Activated T-cell treated with anti-CD3 and anti-CD28 coated beads for 24 hours (primary cell): ENCODE data around the gene PIM2.
A peak's percentile ranks its signal among the peaks of the same experiment; 100 is the strongest.

Experiments used
- DNase-seq: peaks from one replicate; pipeline ENCODE4 v3.0.0-alpha.2; 2020; ENCODE audit warnings: low read depth

Gene PIM2

DNA sequence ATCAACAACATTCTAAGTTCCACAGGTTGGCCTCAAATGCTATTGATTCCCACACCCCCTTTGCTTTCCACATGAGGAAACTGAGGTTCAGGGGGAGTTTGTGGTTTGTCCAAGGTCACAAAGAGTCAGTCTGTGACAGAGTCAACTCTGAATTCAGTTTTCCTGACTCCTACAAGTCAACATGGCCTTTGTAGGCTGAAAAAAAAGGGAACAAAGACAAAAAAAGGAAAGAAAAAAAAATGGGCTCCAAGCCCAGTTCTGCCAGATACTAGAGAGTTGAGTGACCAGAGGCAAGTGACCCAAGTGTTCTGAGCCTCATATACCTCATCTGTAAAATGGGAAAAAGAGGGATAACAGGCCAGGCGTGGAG is 16.5 kb upstream of the PIM2 start:
- DNase-seq: no peak

DNA sequence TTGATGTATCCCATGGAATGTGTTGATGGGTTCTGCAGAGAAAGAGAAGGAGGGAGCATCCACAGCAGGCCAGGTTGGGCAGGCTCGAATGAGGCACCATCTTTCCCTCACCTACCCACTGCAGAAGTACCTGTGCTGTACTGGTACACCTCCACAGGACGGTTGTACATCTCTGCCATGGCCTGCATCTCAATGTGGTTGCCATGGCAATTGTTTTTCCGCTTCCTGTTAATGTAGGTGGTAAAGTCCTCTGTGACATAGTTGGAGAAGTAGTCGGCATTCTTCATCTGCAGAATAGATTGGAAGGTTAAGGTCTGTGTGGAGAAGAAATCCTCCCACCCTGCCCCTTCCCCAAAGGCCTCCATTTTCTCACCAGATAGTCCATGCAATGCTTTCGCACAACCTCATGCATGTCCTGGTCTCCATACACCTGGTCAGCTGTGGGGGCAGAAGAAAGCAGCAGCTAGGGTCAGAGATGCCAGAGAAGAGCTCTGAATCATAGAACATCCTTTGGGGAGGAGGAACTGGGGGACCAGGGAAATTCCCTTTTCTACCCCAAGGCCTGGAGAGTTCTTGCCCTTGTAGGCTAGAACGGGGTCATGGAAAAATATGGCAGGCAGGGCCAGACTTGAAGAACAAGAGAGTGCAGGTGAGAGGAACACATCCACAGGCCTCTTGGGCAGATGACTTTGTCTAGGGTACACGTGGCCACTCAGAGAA is 15.9 kb upstream of the PIM2 start:
- no peak for DNase-seq

- DNase-seq: no peak
These were observed 14.9 kb upstream of the PIM2 start for GRCh38 chrX:48933757-48934156.

DNA sequence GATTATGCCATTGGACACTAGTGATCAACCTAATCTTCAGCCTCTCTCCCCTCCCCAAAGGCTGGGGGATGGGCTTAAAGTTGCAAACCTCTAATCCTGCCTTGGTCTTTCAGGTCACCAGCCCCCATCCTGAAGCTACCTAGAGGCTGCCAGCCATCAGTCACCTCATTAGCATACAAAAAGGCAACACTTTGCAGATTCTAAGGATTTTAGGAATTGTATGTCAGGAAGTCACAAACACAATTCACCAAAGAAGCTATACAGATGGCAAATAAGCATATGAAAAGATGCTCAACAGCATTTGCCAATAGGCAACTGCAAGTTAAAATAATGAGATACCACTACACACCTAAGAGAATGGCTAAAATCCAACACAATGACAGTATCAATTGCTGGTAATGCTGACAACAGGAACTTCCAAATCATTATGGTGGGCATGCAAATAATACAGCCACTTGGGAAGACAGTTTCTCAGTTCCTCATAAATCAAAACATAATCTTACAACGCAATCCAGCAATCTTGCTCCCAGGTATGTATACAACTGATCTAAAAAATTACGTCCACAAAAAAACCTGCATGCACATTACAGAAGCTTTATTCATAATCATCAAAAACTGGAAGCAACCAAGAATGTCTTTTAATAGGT is 9.0 kb upstream of the PIM2 start:
- DNase-seq: no peak

DNA sequence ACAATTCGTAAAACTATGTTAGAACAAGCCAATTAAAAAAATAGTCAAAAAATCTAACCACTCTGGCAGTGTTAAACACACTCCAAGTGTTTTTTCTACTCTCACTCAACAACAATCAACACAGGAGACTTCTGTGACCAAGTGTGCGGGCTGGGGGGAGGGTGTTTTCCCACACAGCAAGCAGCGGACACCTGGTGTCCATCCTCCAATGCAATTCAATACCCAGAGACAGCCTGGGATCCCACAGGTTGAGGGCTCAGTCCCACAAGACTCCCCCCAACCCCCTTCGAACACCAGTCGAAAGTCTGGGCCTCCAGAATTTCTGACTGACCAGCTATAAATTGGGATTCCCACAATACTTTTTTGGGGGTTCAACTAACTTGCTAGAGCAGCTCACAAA is 8.3 kb upstream of the PIM2 start:
- no peak for DNase-seq

DNA sequence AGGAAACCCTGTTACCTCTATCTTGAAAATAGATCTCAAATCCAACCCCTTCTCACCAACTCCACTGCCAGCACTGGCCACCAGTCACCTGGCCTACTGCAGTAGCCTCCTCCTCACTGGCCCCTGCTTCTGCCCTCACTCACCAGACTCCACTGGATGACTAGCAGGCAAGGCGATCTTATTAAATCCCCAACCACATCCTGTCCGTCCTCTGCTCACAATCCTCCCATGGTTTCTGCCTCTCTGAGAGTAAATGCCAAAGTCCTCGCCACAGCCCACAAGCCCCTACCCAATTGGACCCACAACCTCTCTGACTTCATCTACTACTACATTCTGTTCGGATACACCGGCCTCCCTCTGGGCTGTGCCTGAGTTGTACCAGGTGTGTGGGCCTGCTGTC is 5.4 kb upstream of the PIM2 start:
- DNase-seq: no peak

GRCh38 chrX:48923771-48924170 is 4.9 kb upstream of the PIM2 start:
- no peak for DNase-seq

- no peak for DNase-seq
These were observed 1.9 kb upstream of the PIM2 start for GRCh38 chrX:48920718-48921104.

DNA sequence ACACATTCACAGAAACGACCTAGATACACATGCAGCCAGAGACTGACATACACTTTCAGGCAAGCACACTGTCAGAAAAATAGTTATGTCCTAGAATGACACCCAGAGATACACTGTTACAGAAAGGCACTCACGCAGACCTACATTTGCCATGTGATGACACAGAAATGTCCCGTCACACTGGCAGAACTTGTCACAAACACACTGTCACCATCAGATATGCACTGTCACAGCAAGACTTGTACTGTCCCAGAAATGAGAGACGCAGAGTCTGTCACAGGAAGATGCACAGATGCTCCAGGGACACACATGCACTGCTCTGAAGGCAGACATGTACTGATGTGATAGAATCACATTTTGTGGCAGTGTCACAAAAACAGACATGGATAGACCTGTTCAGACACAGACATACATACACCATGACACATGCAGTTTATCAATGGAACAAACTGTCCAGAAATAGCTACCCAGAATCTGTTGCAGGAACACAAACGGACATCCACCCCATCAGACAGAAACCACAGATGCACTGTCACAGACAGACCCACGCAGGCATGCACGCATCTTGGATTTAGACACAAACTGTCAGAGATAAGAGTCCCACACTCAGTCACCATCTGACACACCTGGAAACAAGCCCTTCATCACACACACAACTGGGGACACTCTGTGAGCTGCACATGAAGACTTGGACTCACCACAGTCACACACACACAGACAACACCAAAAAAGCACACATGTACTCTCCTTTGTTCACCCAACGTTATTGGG is 1.3 kb upstream of the PIM2 start:
- DNase-seq: no peak

DNA sequence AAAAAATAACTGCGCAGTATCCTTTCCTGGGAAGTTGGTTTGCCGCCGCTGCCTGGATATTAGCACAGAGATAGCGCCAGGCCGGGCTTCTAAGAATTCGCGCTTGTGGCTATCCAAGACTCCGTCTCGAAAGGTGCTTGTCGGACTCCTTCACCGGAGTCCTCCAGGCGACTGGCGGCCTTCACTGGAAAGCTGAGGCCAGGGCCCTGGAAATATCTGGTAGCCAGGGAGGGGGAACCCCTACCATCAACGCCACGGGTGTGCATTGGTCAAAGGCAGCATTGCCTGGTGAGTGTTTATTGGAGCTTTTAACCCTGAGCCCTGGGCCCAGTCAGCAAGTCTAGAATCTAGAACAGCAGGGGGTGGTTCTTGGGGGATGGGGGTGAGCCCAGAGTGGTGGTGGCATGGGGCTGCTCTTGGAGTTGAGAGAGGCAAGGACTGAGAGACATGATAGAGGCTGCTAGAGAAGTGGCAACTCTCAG is 577 bp upstream of the PIM2 start:
- no peak for DNase-seq

- DNase-seq: no peak
These were observed 552 bp downstream of the PIM2 start for GRCh38 chrX:48918301-48918642.

DNA sequence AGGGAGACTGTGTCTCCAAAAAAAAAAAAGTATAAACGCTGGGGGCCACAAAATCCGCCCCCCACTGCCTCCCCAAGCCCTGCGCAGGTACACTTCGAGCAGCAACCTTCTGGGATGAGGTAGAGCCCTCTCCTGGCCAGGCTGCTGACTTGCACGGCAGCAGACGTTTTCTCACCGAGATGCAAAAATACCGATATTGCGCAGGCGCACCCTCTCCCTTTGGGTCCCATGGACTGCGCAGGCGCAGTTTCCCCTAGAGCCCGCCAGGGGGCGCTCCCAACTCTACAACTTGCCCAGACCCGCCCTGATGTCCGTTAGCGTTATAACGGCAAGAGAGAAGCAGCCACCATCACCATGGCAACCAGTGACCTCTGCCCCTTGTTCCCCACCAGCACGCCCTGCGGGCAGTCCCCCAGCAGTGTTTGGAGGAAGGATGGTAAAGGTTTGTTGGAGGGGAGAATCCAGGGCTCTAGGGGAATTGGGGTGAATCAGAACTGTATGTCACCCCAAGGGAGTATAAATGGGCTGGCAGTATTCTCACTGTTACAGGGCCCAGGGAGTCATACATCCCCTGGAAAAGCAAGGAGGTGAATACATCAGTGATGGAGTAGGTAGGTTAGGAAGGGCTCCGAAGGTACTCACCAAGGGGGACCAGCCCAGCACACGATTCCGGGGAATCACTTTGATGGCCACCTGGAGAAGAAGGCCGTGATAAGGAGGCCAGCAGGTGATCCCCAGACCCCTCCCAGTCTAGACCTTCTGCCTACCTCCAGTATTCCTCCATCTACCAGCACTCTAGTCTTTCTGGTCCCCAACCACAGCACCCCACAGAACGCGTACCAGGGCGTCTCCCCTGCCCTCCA is 1.5 kb downstream of the PIM2 start:
- peak; percentile 78 for DNase-seq

- no peak for DNase-seq
These were observed 4.0 kb downstream of the PIM2 start for GRCh38 chrX:48914593-48915493.

- DNase-seq: no peak
These were observed 5.0 kb downstream of the PIM2 start for GRCh38 chrX:48913605-48914366.

- DNase-seq: peak; percentile 79
These were observed 7.2 kb downstream of the PIM2 start, which contains the start of gene SLC35A2 for GRCh38 chrX:48911412-48912182. TSS of gene SLC35A2 (minus strand) at chrX:48911646. CDS start at chrX:48911636, 10 bp downstream.

GRCh38 chrX:48910926-48911411 is 7.9 kb downstream of the PIM2 start:
- no peak for DNase-seq

GRCh38 chrX:48909703-48910294 is 9.0 kb downstream of the PIM2 start:
- no peak for DNase-seq

DNA sequence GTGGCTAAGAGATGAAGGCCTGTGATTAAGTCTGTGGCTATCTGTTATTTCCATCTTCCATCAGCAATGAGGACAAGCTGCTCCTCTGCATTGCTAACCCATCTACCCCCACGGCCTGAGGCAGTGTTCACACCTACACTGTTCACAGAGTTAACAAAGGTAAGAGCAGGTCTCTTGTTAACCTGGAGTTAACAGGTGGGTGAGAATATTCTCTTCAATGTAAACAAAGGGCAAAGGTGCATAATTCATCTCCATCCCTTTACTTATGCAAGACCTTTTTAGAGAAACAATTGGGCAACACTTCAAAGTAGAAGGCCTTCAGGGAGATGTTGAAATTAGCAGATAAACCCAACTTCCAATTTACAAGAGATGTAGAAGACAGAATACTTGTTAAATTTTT is 10.2 kb downstream of the PIM2 start:
- no peak for DNase-seq
